GM19438 (cell line): ENCODE results near the gene TUT4.
A peak's percentile ranks its signal among the peaks of the same experiment; 100 is the strongest.
"Not testable (repeated sequence)": the region's sequence is repeated elsewhere in the genome, so short reads cannot be mapped to it uniquely, and the experiment has no call there.

Experiments
- ATAC-seq: cut with Tn5 transposase; IDR thresholded peaks from one replicate; pipeline ENCODE4 v1.9.1; 2021; ENCODE audit warnings: low read depth; ENCODE audit not compliant: unreplicated experiment

The TUT4 gene

DNA sequence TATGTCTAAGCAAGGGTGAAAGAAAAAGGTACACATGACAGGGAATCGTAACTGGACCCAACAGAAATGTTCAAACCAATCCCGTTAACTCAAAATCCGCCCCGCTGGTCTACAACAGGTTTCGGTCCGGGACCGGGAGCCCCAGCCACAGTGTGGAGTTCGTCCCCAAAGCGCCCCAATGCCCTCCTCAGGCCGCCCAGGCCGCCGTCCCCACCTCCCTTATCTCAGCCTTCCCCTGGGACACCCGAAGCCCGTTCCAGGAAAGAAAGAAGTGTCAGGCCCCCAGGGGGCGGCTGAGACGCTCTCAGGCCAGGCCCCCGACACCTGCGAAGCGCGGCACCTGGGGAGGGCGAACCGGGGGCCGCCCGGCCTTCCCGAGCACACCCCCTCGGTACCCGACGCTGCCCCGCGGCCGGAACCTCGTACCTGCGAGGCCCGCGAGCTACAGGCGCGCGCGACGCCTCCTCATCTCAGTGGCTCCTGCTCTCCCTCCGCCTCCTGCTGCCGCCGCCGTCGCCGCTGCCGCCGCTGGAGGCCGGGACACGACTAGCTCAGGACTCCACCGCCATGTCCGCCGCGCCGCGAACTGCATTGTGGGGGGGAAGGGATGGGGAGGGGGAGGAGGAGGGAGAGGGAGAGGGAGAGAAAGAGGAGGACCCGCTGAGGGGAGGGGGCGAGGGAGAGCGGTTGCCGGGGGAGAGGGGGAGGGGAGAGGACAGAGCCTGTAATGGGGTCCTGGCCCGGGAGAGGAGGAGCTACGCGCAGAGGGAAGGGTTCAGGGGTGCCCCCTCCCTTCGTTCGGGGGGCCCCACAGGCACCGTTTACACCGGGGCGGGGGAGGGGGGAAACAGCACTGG, at the start of gene TUT4:
TUT4 (minus strand) TSS at position 588 of the 857 bp plus-strand sequence. CDS start 26,812 bp downstream, outside the sequence.
- ATAC-seq = peak; percentile 41

DNA sequence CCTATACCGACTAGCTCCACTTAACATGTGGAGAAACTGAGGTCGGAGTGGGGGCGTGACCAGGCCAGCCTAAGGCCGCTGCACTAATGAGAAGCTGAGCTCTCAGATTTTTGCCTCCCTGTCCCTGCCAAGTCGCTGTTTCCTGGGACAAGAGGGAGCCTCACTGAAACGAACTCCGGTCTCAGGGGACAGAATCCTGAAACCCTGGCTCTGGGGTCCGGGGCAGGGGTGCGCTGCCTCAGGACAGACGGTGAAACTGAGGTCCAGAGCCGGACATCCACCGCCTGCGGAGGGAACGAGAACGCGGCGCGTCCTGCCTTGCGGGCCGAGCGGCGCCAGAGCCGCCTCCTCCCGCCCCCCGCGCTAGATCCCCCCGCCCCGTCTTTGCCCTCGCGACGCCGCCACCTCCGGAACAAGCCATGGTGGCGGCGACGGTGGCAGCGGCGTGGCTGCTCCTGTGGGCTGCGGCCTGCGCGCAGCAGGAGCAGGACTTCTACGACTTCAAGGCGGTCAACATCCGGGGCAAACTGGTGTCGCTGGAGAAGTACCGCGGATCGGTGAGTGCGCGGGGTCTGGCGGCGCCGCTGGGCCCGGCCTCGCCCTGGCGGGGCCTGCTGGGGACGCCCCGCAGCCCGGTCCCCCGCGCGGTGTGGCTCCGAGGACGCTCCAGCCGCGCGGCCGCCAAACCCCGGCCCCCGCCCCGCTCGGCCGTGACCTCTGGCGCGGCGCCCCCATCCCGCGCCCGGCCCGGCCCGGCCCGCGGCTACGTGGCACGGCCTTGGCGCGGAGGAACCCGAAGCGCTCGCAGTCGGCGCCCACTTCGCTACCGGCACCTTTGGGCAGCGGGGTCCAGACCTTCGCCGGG, 49.3 kb upstream of the TUT4 start, which contains the start of gene GPX7:
GPX7 (plus strand) TSS at position 381 of the 865 bp plus-strand sequence; CDS start at position 420, 39 bp downstream.
- ATAC-seq = no peak

DNA sequence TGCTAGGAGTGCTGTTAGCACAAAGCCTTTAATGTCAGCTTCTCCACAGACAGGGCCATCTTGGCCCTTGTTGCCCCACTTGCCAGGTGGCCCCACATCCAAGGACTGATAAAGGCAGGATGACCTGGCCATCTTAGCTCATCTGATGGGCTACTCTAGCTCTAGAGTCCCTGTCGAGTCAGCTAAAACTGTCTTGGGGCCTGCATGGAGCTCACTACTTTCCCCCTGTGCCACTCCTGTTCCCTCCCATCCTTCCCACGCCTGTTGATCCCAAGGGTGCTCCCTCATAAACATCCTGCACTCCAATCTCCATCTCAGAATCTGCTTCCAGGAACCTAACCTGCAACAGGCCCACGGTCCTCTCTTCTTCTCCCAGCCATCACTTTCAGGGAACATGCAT, 48.6 kb upstream of the TUT4 start:
- no peak for ATAC-seq

GRCh38 chr1:52600533-52601179, 47.8 kb upstream of the TUT4 start:
- no peak for ATAC-seq

DNA sequence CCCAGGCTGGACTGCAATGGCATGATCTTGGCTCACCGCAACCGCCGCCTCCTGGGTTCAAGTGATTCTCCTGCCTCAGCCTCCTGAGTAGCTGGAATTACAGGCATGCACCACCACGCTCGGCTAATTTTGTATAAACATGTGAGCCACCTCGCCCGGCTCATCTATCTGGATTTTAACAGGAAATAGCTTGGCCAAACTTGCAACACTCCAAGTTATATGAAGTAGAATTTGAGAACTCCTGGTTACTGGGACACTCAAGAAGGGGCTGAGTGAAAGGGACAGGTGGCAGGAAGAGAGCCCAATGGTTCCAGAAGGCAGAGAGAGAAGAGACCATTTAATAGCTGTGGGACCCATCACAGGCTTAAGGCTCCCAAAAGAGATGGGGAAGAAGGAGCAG, 46.3 kb upstream of the TUT4 start:
- ATAC-seq = no peak

DNA sequence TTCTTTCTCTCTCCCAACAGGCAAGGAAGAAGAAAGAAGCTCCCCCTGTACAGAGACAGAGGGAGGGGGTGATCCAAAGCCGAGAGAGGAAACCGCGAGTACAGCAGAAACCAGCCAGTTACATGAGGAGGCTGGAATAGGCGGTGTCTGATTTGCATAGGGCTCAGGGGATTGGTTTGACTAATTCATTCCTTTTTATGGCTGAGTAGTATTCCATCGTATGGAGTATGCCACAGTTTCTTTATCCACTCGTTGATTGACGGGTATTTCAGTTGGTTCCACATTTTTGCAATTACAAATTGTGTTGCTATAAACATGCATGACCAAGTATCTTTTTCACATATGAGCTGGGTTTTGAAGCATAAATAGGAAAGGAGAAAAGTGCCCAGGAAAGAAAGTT, 45.8 kb upstream of the TUT4 start:
- no peak for ATAC-seq

DNA sequence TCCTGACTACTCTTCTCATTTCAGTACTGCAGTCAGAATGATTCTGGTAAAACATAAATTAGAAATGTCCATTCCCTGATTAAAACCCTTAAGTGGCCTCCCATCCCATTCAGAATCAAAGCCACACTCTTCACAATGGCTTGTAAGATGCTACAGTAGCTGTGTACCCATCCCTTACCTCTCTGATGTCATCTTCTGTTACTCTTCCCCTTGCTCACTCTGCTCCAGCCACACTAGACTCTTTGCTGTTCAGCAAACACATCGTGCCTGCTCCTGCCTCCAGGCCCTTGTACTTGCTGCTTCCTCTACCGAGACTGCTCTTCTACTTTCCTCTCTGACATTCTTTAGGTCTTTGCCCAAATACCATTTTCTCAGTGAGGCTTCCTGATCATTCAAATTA, 45.0 kb upstream of the TUT4 start:
- no peak for ATAC-seq

- ATAC-seq = no peak
Measured at GRCh38 chr1:52595061-52595460, 42.2 kb upstream of the TUT4 start.

- ATAC-seq = no peak
Measured at GRCh38 chr1:52593495-52593894, 40.6 kb upstream of the TUT4 start.

GRCh38 chr1:52592637-52593323, 39.9 kb upstream of the TUT4 start:
- no peak for ATAC-seq

DNA sequence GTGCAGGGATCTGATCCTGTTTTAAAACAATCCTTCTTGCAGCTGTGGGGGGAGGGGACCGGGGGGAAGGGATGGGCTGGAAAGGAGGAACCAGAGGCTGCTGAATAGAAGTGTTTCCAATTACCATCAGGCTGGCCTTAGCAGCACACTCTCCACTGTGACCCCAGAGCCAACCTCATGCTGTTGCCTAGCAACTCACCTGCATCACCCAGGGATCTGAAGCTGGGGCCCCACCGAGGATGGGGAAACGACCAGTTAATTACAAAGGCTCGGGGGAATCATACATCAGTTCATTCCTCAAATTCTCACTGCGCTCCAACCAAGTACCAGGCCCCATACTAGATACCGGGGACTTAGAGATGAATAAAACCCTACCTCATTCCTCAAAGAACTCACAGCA, 37.4 kb upstream of the TUT4 start:
- ATAC-seq = no peak

DNA sequence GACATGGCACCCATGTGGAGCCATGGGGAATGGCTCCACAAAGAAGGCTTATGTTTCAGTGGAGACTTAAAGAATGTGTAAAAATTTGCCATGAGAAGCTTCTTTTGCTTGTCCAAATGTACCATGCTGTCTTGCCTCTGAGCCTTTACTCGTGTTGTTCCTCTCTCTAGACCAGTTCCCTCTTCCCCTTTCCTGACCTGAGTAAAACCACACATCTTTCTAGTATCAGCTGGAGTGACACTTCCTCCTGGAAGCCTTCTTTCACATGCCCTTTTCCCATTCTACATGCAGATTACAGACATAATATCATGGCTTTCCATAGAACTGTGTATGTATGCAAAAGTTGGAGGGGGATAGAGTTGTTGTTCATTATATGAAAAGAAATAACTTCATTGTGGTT, 35.6 kb upstream of the TUT4 start:
- no peak for ATAC-seq

DNA sequence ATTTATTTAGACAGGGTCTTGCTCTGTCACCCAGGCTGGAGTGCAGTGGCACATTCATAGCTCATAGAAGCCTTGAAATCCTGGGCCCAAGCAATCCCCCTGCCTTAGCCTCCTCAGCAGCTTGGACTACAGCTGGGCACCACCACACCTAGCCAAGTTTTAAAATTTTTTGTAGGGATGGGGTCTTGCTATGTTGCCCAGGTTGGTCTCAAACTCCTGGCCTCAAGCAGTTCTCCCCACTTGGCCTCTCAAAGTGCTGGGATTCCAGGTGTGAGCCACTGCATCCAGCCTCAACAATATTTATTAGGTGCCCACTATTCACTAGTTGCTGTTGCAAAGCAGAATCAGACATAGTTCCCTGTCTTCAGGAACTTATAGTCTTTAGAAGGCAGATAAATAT, 35.1 kb upstream of the TUT4 start:
- ATAC-seq = no peak

- ATAC-seq = no peak
Measured at GRCh38 chr1:52585474-52585873, 32.6 kb upstream of the TUT4 start.

DNA sequence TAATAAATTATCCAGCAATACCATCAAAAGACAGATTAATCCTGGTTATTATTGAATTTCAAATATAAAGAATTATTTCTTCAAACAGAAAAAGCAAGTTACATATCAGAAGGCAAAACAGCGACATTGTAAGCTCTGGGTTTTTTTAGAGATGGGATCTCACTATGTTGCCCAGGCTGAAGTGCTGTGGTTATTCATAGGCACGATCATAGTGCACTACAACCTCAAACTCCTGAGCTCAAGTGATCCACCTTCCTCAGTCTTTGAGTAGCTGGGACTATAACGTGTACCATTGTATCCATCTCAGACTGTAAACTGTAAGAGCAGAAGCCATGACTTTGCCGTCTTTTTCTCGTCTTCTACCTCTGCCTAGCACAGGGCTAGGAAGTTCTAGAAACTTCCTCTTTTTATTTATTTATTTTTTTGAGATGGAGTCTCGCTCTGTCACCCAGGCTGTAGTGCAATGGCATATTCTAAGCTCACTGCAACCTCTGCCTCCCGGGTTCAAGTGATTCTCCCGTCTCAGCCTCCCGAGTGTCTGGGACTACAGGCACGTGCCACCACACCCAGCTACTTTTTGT, 29.3 kb upstream of the TUT4 start:
- ATAC-seq = no peak

- ATAC-seq = no peak
Measured at GRCh38 chr1:52580283-52580682, 27.4 kb upstream of the TUT4 start.

- ATAC-seq = no peak
Measured at GRCh38 chr1:52579415-52579814, 26.5 kb upstream of the TUT4 start.

GRCh38 chr1:52578066-52578465, 25.2 kb upstream of the TUT4 start:
- not testable (repeated sequence) for ATAC-seq

GRCh38 chr1:52576074-52576473, 23.2 kb upstream of the TUT4 start:
- ATAC-seq = no peak

DNA sequence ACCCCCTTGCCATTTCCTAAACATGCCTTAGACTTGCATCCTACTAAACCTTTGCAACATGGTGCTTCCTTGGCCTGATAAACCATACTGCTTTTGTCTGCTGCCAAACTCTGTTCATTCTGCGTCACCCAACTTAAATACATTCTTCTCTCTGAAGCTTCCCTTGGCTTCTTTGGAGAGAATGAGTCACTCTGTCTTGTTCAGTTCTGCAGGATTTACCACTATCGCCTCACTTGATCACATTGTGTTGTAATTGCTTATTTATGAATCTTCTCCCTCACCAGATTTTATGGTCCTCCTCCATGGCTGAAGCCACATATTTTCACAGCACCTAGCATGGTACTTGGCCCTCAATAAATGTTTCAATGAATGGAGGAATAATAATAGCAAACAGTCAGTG, 21.7 kb upstream of the TUT4 start:
- no peak for ATAC-seq
